Right atrium auricular region (tissue), 2 donors: ENCODE results near the gene NAA80. TPM values are rescaled to one million over a fixed set of nuclear protein-coding genes. Genes with fewer than 3 reads are reported as not detected.

Source experiments
- DNase-seq: peaks from one replicate; pipeline ENCODE4 v3.0.0-alpha.2; 2019; ENCODE audit warnings: low spot score
- H3K27ac ChIP-seq, 2 donors: fragments of 200-600 bp; sonication (generic); 1 replicate in 1 of 2; 2 replicates in 1 of 2; pipeline ENCODE4 v1.5.1; 2016 to 2019
- H3K27me3 ChIP-seq, 2 donors: fragments of 200-600 bp; sonication (generic); one replicate each; pipeline versions ENCODE4 v1.5.1 to v1.6.0; 2017 to 2019
- H3K36me3 ChIP-seq: fragments of 200-600 bp; sonication (generic); one replicate; pipeline ENCODE4 v1.5.1; 2016
- H3K4me1 ChIP-seq, 2 donors: fragments of 200-600 bp; sonication (generic); one replicate each; pipeline versions ENCODE4 v1.5.1 to v1.6.0; 2017 to 2019
- H3K4me3 ChIP-seq, 2 donors: fragments of 200-600 bp; sonication (generic); 1 replicate in 1 of 2; 2 replicates in 1 of 2; pipeline ENCODE4 v1.5.1; 2017 to 2019; ENCODE audit warnings: mild to moderate bottlenecking in 1 of 2, moderate library complexity in 1 of 2
- H3K9me3 ChIP-seq, 2 donors: fragments of 200-600 bp; sonication (generic); one replicate each; pipeline ENCODE4 v1.5.1; 2019
- CTCF ChIP-seq, 2 donors: fragments of 200-600 bp; sonication (generic); IDR thresholded peaks; one replicate each; pipeline ENCODE4 v1.5.1; 2019; ENCODE audit warnings: antibody characterized with exemption in 2 of 2
- total RNA-seq, 2 donors: library from RNA; depleted of rRNA; stranded (reverse); fragments of >200 nt; gene quantifications; one replicate each; pipeline ENCODE4 v1.1.0, GENCODE V29; 2016

Gene NAA80
- total RNA-seq, 2 donors from 2014 or later: 9.0 to 10.7 TPM

DNA sequence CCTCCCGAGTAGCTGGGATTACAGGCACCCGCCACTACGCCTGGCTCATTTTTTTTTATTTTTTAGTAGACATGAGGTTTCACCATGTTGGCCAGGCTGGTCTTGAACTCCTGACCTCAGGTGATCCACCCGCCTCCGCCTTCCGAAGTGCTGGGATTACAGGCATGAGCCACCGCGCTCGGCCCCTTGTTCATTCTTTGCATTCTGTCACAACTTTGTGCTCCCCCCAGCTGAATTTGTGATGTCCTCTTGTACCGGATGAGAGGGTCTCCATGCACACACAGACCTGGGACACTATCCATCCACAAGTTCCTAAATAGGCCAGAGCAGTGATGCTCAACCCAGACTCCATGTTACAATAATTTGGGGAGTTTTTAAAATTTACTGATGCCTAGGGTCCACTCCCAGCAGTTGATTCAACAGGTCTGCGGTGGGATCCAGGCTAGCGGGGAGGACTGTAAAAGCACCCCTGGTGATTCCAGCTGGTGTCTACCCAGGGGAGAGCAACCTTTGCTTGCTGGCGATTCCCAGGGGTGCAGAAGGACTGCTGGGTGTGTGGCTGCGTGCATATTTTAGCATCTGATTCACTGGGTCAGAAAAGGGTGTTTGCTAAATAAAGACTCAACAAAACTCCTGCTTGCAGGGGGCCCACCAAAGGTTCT lies 40.4 kb upstream of the NAA80 start:
- DNase-seq: no peak
- H3K27ac ChIP-seq: peak overlapping the region; percentile 99
- TF ChIP-seq CTCF (IDR thresholded peaks at IDR 0.05): no peak
- H3K27me3 ChIP-seq: no peaks in the 10 kb centered on the region
- H3K36me3 ChIP-seq: no peaks in the 10 kb centered on the region
- no peaks in the 10 kb centered on the region for H3K9me3 ChIP-seq
- peaks cover 0 to 60% of the 10 kb centered on the region in 2 donors for H3K4me1 ChIP-seq
- H3K4me3 ChIP-seq: peak overlapping the region; percentile 52 to 57

DNA sequence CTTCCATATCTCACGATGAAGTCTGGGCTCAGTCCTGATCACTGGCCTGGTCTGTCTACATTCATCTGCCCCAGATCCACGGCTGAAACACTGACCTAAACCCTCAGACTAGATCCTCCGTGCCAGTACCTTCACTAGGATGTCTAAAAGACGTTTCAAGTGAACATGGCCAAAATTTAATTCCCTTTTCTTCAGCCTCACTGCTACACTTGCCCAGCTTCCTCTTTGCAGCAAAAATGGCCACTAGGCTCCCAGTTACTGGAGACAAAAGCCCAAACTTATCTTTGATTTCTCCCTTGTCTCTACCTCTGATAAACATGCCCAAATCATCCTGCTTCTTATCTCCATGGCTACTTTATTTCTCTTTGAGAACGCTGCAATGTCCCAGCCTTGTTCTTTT lies 39.8 kb upstream of the NAA80 start:
- Histone ChIP-seq H3K36me3 (no peaks in the 10 kb centered on the region), H3K9me3 (no peaks in the 10 kb centered on the region), H3K4me1 (peaks cover 0 to 67% of the 10 kb centered on the region in 2 donors), H3K27ac (peak overlapping the region; percentile 99), H3K4me3 (peak overlapping the region in 1 of 2 donors; percentile 90), H3K27me3 (no peaks in the 10 kb centered on the region)
- no peak for DNase-seq
- no peak for TF ChIP-seq CTCF (IDR thresholded peaks at IDR 0.05)

GRCh38 chr3:50337175-50337861 lies 38.1 kb upstream of the NAA80 start:
- DNase-seq: peak; percentile 100
- no peak for TF ChIP-seq CTCF (IDR thresholded peaks at IDR 0.05)
- no peaks in the 10 kb centered on the region for H3K9me3 ChIP-seq
- H3K27ac ChIP-seq: peak overlapping the region; percentile 99
- H3K27me3 ChIP-seq: no peaks in the 10 kb centered on the region
- peak overlapping the region; percentile 63 to 90 for H3K4me3 ChIP-seq
- H3K36me3 ChIP-seq: peaks cover 7% of the 10 kb centered on the region
- H3K4me1 ChIP-seq: peaks cover 0 to 83% of the 10 kb centered on the region in 2 donors

DNA sequence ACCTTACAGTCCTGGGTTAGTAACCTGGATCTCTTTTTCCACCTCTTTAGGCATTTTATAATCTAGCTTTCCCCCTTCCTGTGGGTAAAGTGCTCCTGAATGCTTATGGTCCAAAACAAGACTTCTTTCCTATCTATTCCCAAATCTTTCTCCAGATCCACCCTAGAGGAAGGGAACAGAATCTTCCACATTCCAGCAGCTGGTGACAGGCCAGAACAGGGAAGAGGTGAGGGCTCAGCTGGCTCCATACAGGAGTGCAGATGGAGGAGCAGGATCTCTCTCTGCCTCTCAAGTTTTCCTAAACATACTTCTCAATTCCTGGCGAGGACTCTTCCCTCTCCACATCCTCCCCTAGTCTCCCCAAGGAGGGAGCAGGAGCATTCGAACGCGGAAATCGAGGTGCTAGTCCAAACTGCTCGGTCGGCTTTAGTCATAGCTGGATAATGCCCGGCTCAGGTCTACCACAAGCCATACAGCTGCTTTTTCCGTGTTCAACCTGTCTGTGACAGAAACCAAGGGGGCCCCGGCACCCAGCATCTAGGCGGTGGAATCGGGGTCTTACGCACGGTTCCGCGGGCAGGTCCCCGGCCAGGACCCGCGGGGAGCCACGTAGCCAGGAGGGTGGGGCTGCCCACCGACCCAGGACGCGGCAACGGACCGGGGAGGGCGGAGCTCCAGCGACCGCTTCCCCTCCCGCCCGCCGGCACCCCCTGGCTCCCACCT lies 37.4 kb upstream of the NAA80 start:
- peaks cover 15% of the 10 kb centered on the region for H3K36me3 ChIP-seq
- no peak for DNase-seq
- H3K27ac ChIP-seq: peak overlapping the region; percentile 99
- peaks cover 0 to 87% of the 10 kb centered on the region in 2 donors for H3K4me1 ChIP-seq
- no peaks in the 10 kb centered on the region for H3K27me3 ChIP-seq
- H3K9me3 ChIP-seq: no peaks in the 10 kb centered on the region
- H3K4me3 ChIP-seq: peak overlapping the region; percentile 63 to 90
- no peak for TF ChIP-seq CTCF (IDR thresholded peaks at IDR 0.05)

DNA sequence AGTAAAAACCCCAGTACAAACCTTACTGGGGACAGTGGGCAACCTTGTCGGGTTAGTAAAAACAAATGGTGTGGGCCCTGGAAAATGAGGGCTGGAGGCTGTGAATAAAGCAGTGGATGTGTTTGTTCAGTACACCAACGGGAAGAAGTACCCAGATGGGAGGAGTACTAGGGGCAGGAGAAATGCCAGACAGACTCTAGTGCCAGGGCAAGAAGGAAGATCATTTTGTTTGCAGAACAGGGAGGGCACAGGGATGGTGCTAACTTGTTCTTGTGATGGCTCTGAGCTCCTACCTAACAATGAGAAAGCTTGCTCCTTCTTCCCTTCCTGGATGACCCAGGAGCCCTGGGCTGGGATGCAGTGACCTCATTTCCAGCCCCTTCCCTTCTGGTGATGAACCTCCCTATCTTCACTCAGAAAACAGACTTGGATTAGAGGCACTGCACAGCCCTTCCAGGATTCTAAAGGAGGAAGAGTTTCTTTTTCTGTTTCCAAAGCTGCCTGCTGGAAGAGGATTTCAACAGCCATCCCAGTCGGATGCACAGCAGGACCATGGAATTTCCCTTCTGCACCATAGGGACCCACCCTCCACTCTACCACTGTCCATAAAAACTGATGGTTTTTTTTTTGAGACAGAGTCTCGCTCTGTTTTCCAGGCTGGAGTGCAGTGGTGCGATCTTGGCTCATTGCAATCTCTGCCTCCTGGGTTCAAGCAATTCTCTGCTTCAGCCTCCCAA lies 35.3 kb upstream of the NAA80 start:
- H3K4me3 ChIP-seq: peak overlapping the region in 1 of 2 donors; percentile 90
- DNase-seq: no peak
- peaks cover 36% of the 10 kb centered on the region for H3K36me3 ChIP-seq
- H3K9me3 ChIP-seq: no peaks in the 10 kb centered on the region
- no peak for TF ChIP-seq CTCF (IDR thresholded peaks at IDR 0.05)
- H3K4me1 ChIP-seq: peaks cover 0 to 67% of the 10 kb centered on the region in 2 donors
- H3K27me3 ChIP-seq: no peaks in the 10 kb centered on the region
- H3K27ac ChIP-seq: peak overlapping the region; percentile 99
